IMR-90 (cell line): ENCODE data around the gene EXOC4. TPM values are rescaled to one million over a fixed set of nuclear protein-coding genes. Genes with fewer than 3 reads are reported as not detected.

Source experiments
- ATAC-seq: fragments of 200-7000 bp; cut with Tn5 transposase; 2 replicates; pipeline ENCODE4 v1.9.1; 2020; ENCODE audit warnings: low read depth, mild to moderate bottlenecking, moderate library complexity
- BruUV-seq: library from RNA; stranded (reverse); fragments of 400-500 nt; replicated peaks from 2 replicates; lab custom pipeline; 2021; lab: Mats Ljungman, UMichigan
- CTCF ChIA-PET: fragments of 300-600 bp; formaldehyde crosslinking; extraction: SDS; loops from one replicate; lab custom pipeline; 2021; ENCODE audit warnings: antibody characterized with exemption; lab: Yijun Ruan, JAX
- POLR2A ChIA-PET: fragments of 300-600 bp; sonication (Branson Sonifier 250); formaldehyde crosslinking; loops from one replicate; lab custom pipeline; 2022; ENCODE audit warnings: antibody characterized with exemption; ENCODE audit not compliant: unreplicated experiment; lab: Charles Lee
- DNase-seq: peaks from one replicate; pipeline ENCODE4 v3.0.0; 2013
- H2AFZ ChIP-seq: replicated peaks from 2 replicates; pipeline ENCODE3; 2013; ENCODE audit warnings: low read length, mild to moderate bottlenecking; ENCODE audit not compliant: poor library complexity
- H2AK5ac ChIP-seq: 2 replicates; pipeline ENCODE4 v1.6.1; 2013; ENCODE audit warnings: low read depth, low read length, inconsistent platforms
- H2AK9ac ChIP-seq: replicated peaks from 2 replicates; pipeline ENCODE3; 2013; ENCODE audit warnings: mild to moderate bottlenecking, low read depth, low read length, moderate library complexity; ENCODE audit not compliant: poor library complexity
- H2BK120ac ChIP-seq: 2 replicates; pipeline ENCODE4 v1.6.1; 2013; ENCODE audit warnings: low read depth, low read length, inconsistent platforms
- H2BK15ac ChIP-seq: 3 replicates; pipeline ENCODE4 v1.6.1; 2013; ENCODE audit warnings: low read depth, low read length, inconsistent platforms
- H2BK20ac ChIP-seq: 2 replicates; pipeline ENCODE4 v1.6.1; 2013; ENCODE audit warnings: low read depth, mild to moderate bottlenecking, inconsistent platforms, low read length, moderate library complexity
- H2BK5ac ChIP-seq: 2 replicates; pipeline ENCODE4 v1.6.1; 2013; ENCODE audit warnings: mild to moderate bottlenecking, low read depth, low read length, inconsistent platforms; ENCODE audit not compliant: poor library complexity, severe bottlenecking
- H3K14ac ChIP-seq: replicated peaks from 2 replicates; pipeline ENCODE4 v1.6.1; 2013; ENCODE audit warnings: low read depth, low read length, inconsistent platforms
- H3K18ac ChIP-seq: 2 replicates; pipeline ENCODE4 v1.6.1; 2013; ENCODE audit warnings: low read depth, low read length, control low read depth
- H3K23ac ChIP-seq: 2 replicates; pipeline ENCODE4 v1.6.1; 2013; ENCODE audit warnings: low read depth, low read length, inconsistent platforms
- H3K27ac ChIP-seq: 2 replicates; pipeline ENCODE4 v1.5.1; 2013; ENCODE audit warnings: mild to moderate bottlenecking, control low read depth, low read length; ENCODE audit not compliant: insufficient read depth
- H3K27me3 ChIP-seq: 2 replicates; pipeline ENCODE4 v1.6.1; 2013; ENCODE audit warnings: low read length; ENCODE audit not compliant: control insufficient read depth, insufficient read depth
- H3K36me3 ChIP-seq: 2 replicates; pipeline ENCODE4 v1.6.1; 2013; ENCODE audit warnings: low read length, mixed read lengths; ENCODE audit not compliant: control insufficient read depth, insufficient read depth
- H3K4ac ChIP-seq: 2 replicates; pipeline ENCODE4 v1.6.1; 2013; ENCODE audit warnings: low read depth, low read length, inconsistent platforms
- H3K4me1 ChIP-seq: 2 replicates; pipeline ENCODE4 v1.6.1; 2013; ENCODE audit warnings: low read length, mixed read lengths; ENCODE audit not compliant: control insufficient read depth, insufficient read depth
- H3K4me2 ChIP-seq: 2 replicates; pipeline ENCODE4 v1.6.1; 2013; ENCODE audit warnings: low read depth, mild to moderate bottlenecking, control low read depth, low read length, moderate library complexity
- H3K4me3 ChIP-seq: 2 replicates; pipeline ENCODE4 v1.5.1; 2013; ENCODE audit warnings: low read depth, mild to moderate bottlenecking, control low read depth, low read length, moderate library complexity; ENCODE audit not compliant: insufficient read depth
- H3K56ac ChIP-seq: 2 replicates; pipeline ENCODE4 v1.6.1; 2013; ENCODE audit warnings: low read length, inconsistent platforms; ENCODE audit not compliant: insufficient read depth; ENCODE audit errors: extremely low read depth
- H3K79me1 ChIP-seq, 2 experiments: 2 replicates each; pipeline ENCODE4 v1.6.1; 2013; ENCODE audit warnings: low read length in 2 of 2, inconsistent platforms in 1 of 2, low read depth in 1 of 2
- H3K9ac ChIP-seq: 2 replicates; pipeline ENCODE4 v1.6.1; 2013; ENCODE audit warnings: low read depth, low read length, control low read depth
- H3K9me1 ChIP-seq: 2 replicates; pipeline ENCODE4 v1.6.1; 2013; ENCODE audit warnings: low read length, inconsistent platforms; ENCODE audit not compliant: insufficient read depth
- H3K9me3 ChIP-seq: 2 replicates; pipeline ENCODE4 v1.6.1; 2013; ENCODE audit warnings: low read length; ENCODE audit not compliant: control insufficient read depth, insufficient read depth
- H4K20me1 ChIP-seq: 2 replicates; pipeline ENCODE4 v1.6.1; 2013; ENCODE audit warnings: low read length, inconsistent platforms; ENCODE audit not compliant: insufficient read depth
- H4K5ac ChIP-seq: 2 replicates; pipeline ENCODE4 v1.6.1; 2013; ENCODE audit warnings: mild to moderate bottlenecking, low read depth, low read length, control low read depth
- H4K8ac ChIP-seq, 2 experiments: 2 replicates each; pipeline ENCODE4 v1.6.1; 2013; ENCODE audit warnings: low read depth in 2 of 2, low read length in 2 of 2, control low read depth in 1 of 2, inconsistent platforms in 1 of 2
- H4K91ac ChIP-seq: 2 replicates; pipeline ENCODE4 v1.6.1; 2013; ENCODE audit warnings: low read depth, low read length, inconsistent platforms; ENCODE audit not compliant: insufficient read depth
- BHLHE40 ChIP-seq: fragments of 150-350 bp; IDR thresholded peaks from 2 replicates; pipeline ENCODE4 v1.6.1; 2016; ENCODE audit warnings: mild to moderate bottlenecking, low read depth, low read length
- CEBPB ChIP-seq: IDR thresholded peaks from 2 replicates; pipeline ENCODE4 v1.6.1; 2012; ENCODE audit warnings: low read depth, low read length, improper control_type of control experiment
- CHD1 ChIP-seq: IDR thresholded peaks from 2 replicates; pipeline ENCODE4 v1.6.1; 2012; ENCODE audit warnings: low read depth, low read length, improper control_type of control experiment
- CTCF ChIP-seq: conservative IDR thresholded peaks from 2 replicates; pipeline ENCODE4 v1.5.1; 2012; ENCODE audit warnings: mild to moderate bottlenecking, low read depth, low read length, improper control_type of control experiment
- ELK1 ChIP-seq: fragments of 150-350 bp; IDR thresholded peaks from 2 replicates; pipeline ENCODE4 v1.6.1; 2016; ENCODE audit warnings: low read depth, mild to moderate bottlenecking, low read length, moderate library complexity, borderline replicate concordance
- FOS ChIP-seq: fragments of 150-350 bp; IDR thresholded peaks from 2 replicates; pipeline ENCODE4 v1.6.1; 2016; ENCODE audit warnings: low read depth, low read length
- MAFK ChIP-seq: IDR thresholded peaks from 2 replicates; pipeline ENCODE4 v1.6.1; 2012; ENCODE audit warnings: low read depth, low read length, improper control_type of control experiment
- MAZ ChIP-seq: IDR thresholded peaks from 2 replicates; pipeline ENCODE4 v1.6.1; 2012; ENCODE audit warnings: low read depth, mild to moderate bottlenecking, low read length, improper control_type of control experiment, moderate library complexity, borderline replicate concordance
- MXI1 ChIP-seq: IDR thresholded peaks from 2 replicates; pipeline ENCODE4 v1.6.1; 2012; ENCODE audit warnings: low read depth, mild to moderate bottlenecking, low read length, moderate library complexity, borderline replicate concordance
- NFE2L2 ChIP-seq: fragments of 150-350 bp; IDR thresholded peaks from 2 replicates; pipeline ENCODE4 v1.6.1; 2016; ENCODE audit warnings: low read depth, mild to moderate bottlenecking, low read length
- POLR2A ChIP-seq: IDR thresholded peaks from 2 replicates; pipeline ENCODE4 v1.6.1; 2012; ENCODE audit warnings: mild to moderate bottlenecking, low read depth, low read length
- RAD21 ChIP-seq: IDR thresholded peaks from 2 replicates; pipeline ENCODE4 v1.6.1; 2012; ENCODE audit warnings: low read length, improper control_type of control experiment
- RCOR1 ChIP-seq: IDR thresholded peaks from 2 replicates; pipeline ENCODE4 v1.6.1; 2012; ENCODE audit warnings: mild to moderate bottlenecking, low read length, improper control_type of control experiment; ENCODE audit not compliant: insufficient replicate concordance
- RFX5 ChIP-seq: IDR thresholded peaks from 2 replicates; pipeline ENCODE4 v1.8.0; 2012; ENCODE audit warnings: low read depth, mild to moderate bottlenecking, low read length, moderate library complexity
- SMC3 ChIP-seq: fragments of 150-350 bp; IDR thresholded peaks from 2 replicates; pipeline ENCODE4 v1.6.1; 2016; ENCODE audit warnings: low read depth, mild to moderate bottlenecking, antibody characterized with exemption, low read length, moderate library complexity
- WGBS, 2 experiments: methylation state at CpG; one replicate each; pipeline versions ENCODE4 v1.1.5 to v1.1.7; 2013; ENCODE audit warnings: missing lambda C conversion rate in 2 of 2; ENCODE audit not compliant: insufficient read length in 1 of 2; ENCODE audit errors: extremely low coverage in 2 of 2; 5-methylcytosine and 5-hydroxymethylcytosine counted together
- dilution Hi-C: fragments of 300-500 bp; cut with HindIII; formaldehyde crosslinking; loops from one replicate; pipeline ENCODE4 v1.14.3; 2018; ENCODE audit warnings: low sequenced_read_pairs; ENCODE audit not compliant: unreplicated experiment
- in situ Hi-C: fragments of 300-500 bp; cut with MboI; formaldehyde crosslinking; loops from 3 replicates; pipeline ENCODE4 v1.14.3; 2019; ENCODE audit warnings: low sequenced_read_pairs, inconsistent platforms, mixed read lengths
- intact Hi-C: fragments of 100-400 bp; cut with micrococcal nuclease; formaldehyde crosslinking; loops from 2 replicates; pipeline ENCODE4 v1.10.0; 2022
- polyA plus RNA-seq, 3 experiments: library from polyadenylated mRNA; depleted of rRNA; stranded (reverse); fragments of >200 nt; gene quantifications; 2 replicates each; pipeline ENCODE4 v1.2.3, GENCODE V29; 2012; ENCODE audit warnings: low replicate concordance in 1 of 3
- total RNA-seq: library from RNA; depleted of rRNA; stranded (reverse); fragments of >200 nt; gene quantifications from 2 replicates; pipeline ENCODE4 v1.2.3, GENCODE V29; 2012
- TF ChIP-seq, protein P1 (sequence below): fragments of 150-350 bp; IDR thresholded peaks from 2 replicates; pipeline ENCODE4 v1.6.1; 2017; ENCODE audit warnings: mild to moderate bottlenecking, antibody characterized with exemption, low read length, low read depth

EXOC4 gene
- total and polyA plus RNA-seq, 2 of the 4 experiments (the other 2 are of a cell fraction), result 25.4 to 94.6 TPM

DNA sequence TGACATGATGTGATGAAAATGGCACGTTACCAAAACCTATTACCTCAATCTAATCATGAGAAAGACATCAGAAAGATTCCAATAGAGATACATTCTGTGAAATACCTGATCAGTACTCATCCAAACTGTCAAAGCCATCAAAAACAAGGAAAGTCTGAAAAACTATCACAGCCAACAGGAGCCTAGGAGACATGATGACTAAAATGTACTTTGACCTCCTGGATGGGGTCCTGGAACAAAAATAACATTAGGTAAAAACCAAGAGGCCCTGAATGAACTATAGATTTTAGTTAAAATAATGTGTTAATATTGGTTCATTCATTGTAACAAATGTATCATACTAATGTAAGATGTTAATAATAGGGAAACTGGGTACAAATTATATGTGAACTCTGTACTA, 760.4 kb downstream of the EXOC4 start:
- in situ Hi-C loops, result loop anchor here (25.0 kb wide), 1 partner anchor 1301 kb away; no protein-coding TSS in a partner anchor

More for the DNA sequence above, 760.4 kb downstream of the EXOC4 start:
- Histone ChIP-seq H3K9me1 (no peaks in the 10 kb centered on the region), H2AFZ (no peak overlapping the region), H4K91ac (no peak overlapping the region), H2AK5ac (no peak overlapping the region), H2BK5ac (no peak overlapping the region), H3K79me1 (no peaks in the 10 kb centered on the region), H3K4me2 (no peak overlapping the region), H3K36me3 (no peaks in the 10 kb centered on the region), H3K14ac (no peak overlapping the region), H2AK9ac (no peak overlapping the region), H3K27me3 (no peaks in the 10 kb centered on the region), H3K4me3 (no peak overlapping the region), H4K5ac (no peak overlapping the region), H3K56ac (no peak overlapping the region), H3K23ac (no peak overlapping the region), H4K8ac (no peak overlapping the region), H3K27ac (no peak overlapping the region), H3K9me3 (no peaks in the 10 kb centered on the region), H3K4ac (no peak overlapping the region), H2BK15ac (no peak overlapping the region), H2BK20ac (no peak overlapping the region), H3K9ac (no peak overlapping the region), H3K4me1 (no peaks in the 10 kb centered on the region), H2BK120ac (no peak overlapping the region), H4K20me1 (no peaks in the 10 kb centered on the region), H3K18ac (no peak overlapping the region)
- TF ChIP-seq RCOR1, result no peak
- TF ChIP-seq SMC3, result no peak
- no peak for TF ChIP-seq CEBPB
- TF ChIP-seq ELK1, result no peak
- TF ChIP-seq, protein P1, sequence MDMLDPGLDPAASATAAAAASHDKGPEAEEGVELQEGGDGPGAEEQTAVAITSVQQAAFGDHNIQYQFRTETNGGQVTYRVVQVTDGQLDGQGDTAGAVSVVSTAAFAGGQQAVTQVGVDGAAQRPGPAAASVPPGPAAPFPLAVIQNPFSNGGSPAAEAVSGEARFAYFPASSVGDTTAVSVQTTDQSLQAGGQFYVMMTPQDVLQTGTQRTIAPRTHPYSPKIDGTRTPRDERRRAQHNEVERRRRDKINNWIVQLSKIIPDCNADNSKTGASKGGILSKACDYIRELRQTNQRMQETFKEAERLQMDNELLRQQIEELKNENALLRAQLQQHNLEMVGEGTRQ, result no peak
- no peak for TF ChIP-seq RFX5
- no peak for TF ChIP-seq CHD1
- TF ChIP-seq CTCF, result no peak
- no peak for TF ChIP-seq BHLHE40
- no peak for TF ChIP-seq FOS
- TF ChIP-seq MAFK, result no peak
- TF ChIP-seq MAZ, result no peak
- no peak for TF ChIP-seq NFE2L2
- TF ChIP-seq RAD21, result no peak
- no peak for TF ChIP-seq MXI1
- no peak for TF ChIP-seq POLR2A
- ChIA-PET POLR2A (no interaction called here), CTCF (no interaction called here)
- WGBS, 2 experiments, result no CpG with 5 or more reads among the region's 1 CpG
- BruUV-seq, result no TSS peak
- intact Hi-C loops, result loop anchor here (10.0 kb wide), 3 partner anchors 268 to 1698 kb away; no protein-coding TSS in a partner anchor
- DNase-seq (no peak), ATAC-seq (no peak)
- dilution Hi-C loops, result no loop called here
